SK-N-SH (cell line): Measurements from ENCODE around the gene SLC26A1. TPM values are rescaled to one million over a fixed set of nuclear protein-coding genes. Genes with fewer than 3 reads are reported as not detected.
A peak's percentile ranks its signal among the peaks of the same experiment; 100 is the strongest.

ENCODE experiments used
- CTCF ChIA-PET: fragments of 300-600, 350-600 bp; formaldehyde crosslinking; extraction: SDS; loops from one replicate; lab custom pipeline; 2021; lab: Yijun Ruan, JAX
- POLR2A ChIA-PET: fragments of 350-600 bp; sonication (Branson Sonifier 250); formaldehyde crosslinking; extraction: SDS; loops from one replicate; lab custom pipeline; 2020; ENCODE audit warnings: antibody characterized with exemption, inconsistent platforms; lab: Yijun Ruan, JAX
- DNase-seq: peaks from one replicate; pipeline ENCODE4 v3.0.0; 2012
- H2AFZ ChIP-seq: fragments of 200-600 bp; sonication (generic); 2 replicates; pipeline ENCODE4 v1.8.1; 2016; ENCODE audit warnings: antibody characterized with exemption, mild to moderate bottlenecking, low read depth
- H3F3A ChIP-seq: fragments of 200-600 bp; sonication (generic); replicated peaks from 2 replicates; pipeline ENCODE3; 2016; ENCODE audit warnings: antibody characterized with exemption, mild to moderate bottlenecking; ENCODE audit not compliant: insufficient read depth
- H3K27ac ChIP-seq, 2 experiments: fragments of 200-500 bp in 1 of 2; fragments of 200-600 bp in 1 of 2; sonication (Bioruptor generic) in 1 of 2; sonication (generic), shearing (Covaris generic) in 1 of 2; 2 replicates each; pipeline versions ENCODE4 v1.5.1 to v1.6.1; 2014 to 2016; ENCODE audit warnings: low read depth in 2 of 2, inconsistent platforms in 1 of 2, low read length in 1 of 2, mild to moderate bottlenecking in 1 of 2, mixed read lengths in 1 of 2
- H3K27me3 ChIP-seq: fragments of 200-600 bp; sonication (generic), shearing (Covaris generic); 2 replicates; pipeline ENCODE4 v1.6.1; 2016; ENCODE audit warnings: mixed run types; ENCODE audit not compliant: insufficient read depth
- H3K36me3 ChIP-seq, 2 experiments: fragments of 200-500 bp in 1 of 2; fragments of 200-600 bp in 1 of 2; sonication (Bioruptor generic) in 1 of 2; sonication (generic) in 1 of 2; replicated peaks in 1 of 2; 2 replicates each; pipeline versions ENCODE3 to v1.5.1; 2014 to 2016; ENCODE audit warnings: low read length in 1 of 2, mild to moderate bottlenecking in 1 of 2; ENCODE audit not compliant: insufficient read depth in 2 of 2, control insufficient read depth in 1 of 2
- H3K4me1 ChIP-seq, 2 experiments: fragments of 200-500 bp in 1 of 2; fragments of 200-600 bp in 1 of 2; sonication (Bioruptor generic) in 1 of 2; sonication (generic), shearing (Covaris generic) in 1 of 2; 2 replicates each; pipeline versions ENCODE4 v1.5.1 to v1.6.1; 2014 to 2016; ENCODE audit warnings: low read depth in 1 of 2, low read length in 1 of 2, mixed run types in 1 of 2; ENCODE audit not compliant: insufficient read depth in 2 of 2, control insufficient read depth in 1 of 2
- H3K4me2 ChIP-seq: fragments of 200-600 bp; sonication (generic), shearing (Covaris generic); 2 replicates; pipeline ENCODE4 v1.6.1; 2017; ENCODE audit warnings: mixed run types
- H3K4me3 ChIP-seq, 2 experiments: fragments of 200-500 bp in 1 of 2; fragments of 200-600 bp in 1 of 2; sonication (Bioruptor generic) in 1 of 2; sonication (generic), shearing (Covaris generic) in 1 of 2; 2 replicates each; pipeline versions ENCODE4 v1.5.1 to v1.8.1; 2014 to 2016; ENCODE audit warnings: low read depth in 2 of 2, inconsistent platforms in 1 of 2, low read length in 1 of 2, mild to moderate bottlenecking in 1 of 2, mixed read lengths in 1 of 2, moderate library complexity in 1 of 2
- H3K79me2 ChIP-seq: fragments of 200-600 bp; sonication (generic); 2 replicates; pipeline ENCODE4 v1.8.1; 2017; ENCODE audit warnings: mild to moderate bottlenecking; ENCODE audit not compliant: insufficient read depth
- H3K9ac ChIP-seq: fragments of 200-600 bp; sonication (generic); 2 replicates; pipeline ENCODE4 v1.6.1; 2017; ENCODE audit warnings: mixed run types
- H3K9me2 ChIP-seq: fragments of 200-600 bp; sonication (generic); 2 replicates; pipeline ENCODE4 v1.6.1; 2017; ENCODE audit warnings: mixed run types
- H3K9me3 ChIP-seq: fragments of 200-600 bp; sonication (generic); 2 replicates; pipeline ENCODE4 v1.6.1; 2017; ENCODE audit warnings: mixed run types, mild to moderate bottlenecking, moderate library complexity
- H4K20me1 ChIP-seq: fragments of 200-600 bp; sonication (generic); 2 replicates; pipeline ENCODE4 v1.6.1; 2017; ENCODE audit warnings: mild to moderate bottlenecking, mixed run types; ENCODE audit not compliant: insufficient read depth
- MEF2A ChIP-seq: IDR thresholded peaks from 2 replicates; pipeline ENCODE4 v1.4.0; 2012; ENCODE audit warnings: low read depth, borderline replicate concordance
- NRF1 ChIP-seq: IDR thresholded peaks from 2 replicates; pipeline ENCODE4 v1.6.1; 2012; ENCODE audit warnings: low read depth, mild to moderate bottlenecking, low read length
- REST ChIP-seq: IDR thresholded peaks from 2 replicates; pipeline ENCODE4 v1.6.1; 2012; ENCODE audit warnings: mild to moderate bottlenecking, low read depth, low read length, moderate library complexity
- SIN3A ChIP-seq: IDR thresholded peaks from 2 replicates; pipeline ENCODE4 v1.6.1; 2012; ENCODE audit warnings: low read depth, mild to moderate bottlenecking, low read length, moderate library complexity, borderline replicate concordance
- TAF1 ChIP-seq: IDR thresholded peaks from 2 replicates; pipeline ENCODE4 v1.6.1; 2012; ENCODE audit warnings: low read depth, mild to moderate bottlenecking, low read length, moderate library complexity, borderline replicate concordance
- WGBS: methylation state at CpG from one replicate; pipeline ENCODE4 v1.1.6; 2017; ENCODE audit warnings: low lambda C conversion rate; 5-methylcytosine and 5-hydroxymethylcytosine counted together
- polyA plus RNA-seq, 3 experiments: library from polyadenylated mRNA; depleted of rRNA; stranded (reverse); fragments of >200 nt; gene quantifications; 2 replicates each; pipeline ENCODE4 v1.2.3, GENCODE V29; 2012

Gene SLC26A1
- polyA plus RNA-seq, 1 of the 3 experiments (the other 2 are of a cell fraction), result 0.05 TPM

GRCh38 chr4:1011666-1012033, 18.4 kb upstream of the SLC26A1 start:
- WGBS, result 0% methylated on average over 5 of the region's 69 CpGs
- no peaks in the 10 kb centered on the region for H3K36me3 ChIP-seq
- H3K4me2 ChIP-seq, result no peak overlapping the region
- H3K4me3 ChIP-seq, result no peak overlapping the region
- H2AFZ ChIP-seq, result no peak overlapping the region
- no peak overlapping the region for H3K27ac ChIP-seq
- TF ChIP-seq REST, result no peak
- TF ChIP-seq, all 33 proteins: peak for 0
- no peaks in the 10 kb centered on the region for H3K9me3 ChIP-seq
- H3F3A ChIP-seq, result peaks cover 11% of the 10 kb centered on the region
- peaks cover 0 to 15% of the 10 kb centered on the region in 2 experiments; a peak in 1 of 4 replicates for H3K4me1 ChIP-seq
- H3K9ac ChIP-seq, result no peak overlapping the region
- ChIA-PET POLR2A (no interaction called here), CTCF (no interaction called here)
- DNase-seq, result no peak
- H4K20me1 ChIP-seq, result 0 out of 2 replicates have a peak, but pooled peaks cover 12% of the 10 kb centered on the region
- H3K9me2 ChIP-seq, result no peaks in the 10 kb centered on the region
- H3K79me2 ChIP-seq, result no peaks in the 10 kb centered on the region
- H3K27me3 ChIP-seq, result peaks cover 33% of the 10 kb centered on the region

GRCh38 chr4:1011022-1011665, 17.9 kb upstream of the SLC26A1 start, which contains the start of gene FGFRL1:
Gene FGFRL1, plus strand, starts transcription at chr4:1011626. Its CDS starts 860 bp downstream, at chr4:1012486.
- Histone ChIP-seq H3K9me3 (no peaks in the 10 kb centered on the region), H3K27me3 (peaks cover 38% of the 10 kb centered on the region), H3K36me3 (no peaks in the 10 kb centered on the region), H3K9me2 (no peaks in the 10 kb centered on the region), H4K20me1 (0 out of 2 replicates have a peak, but pooled peaks cover 7% of the 10 kb centered on the region), H3K4me3 (peak within 1 kb of the TSS; percentile 46 to 61), H3K4me2 (peak within 1 kb of the TSS; percentile 93), H3K4me1 (peaks cover 0 to 15% of the 10 kb centered on the region in 2 experiments; a peak in 1 of 4 replicates), H3K27ac (no peak within 1 kb of the TSS), H2AFZ (peak within 1 kb of the TSS; percentile 35; the same call in 1 of the 2 replicates), H3K79me2 (no peaks in the 10 kb centered on the region), H3F3A (peaks cover 11% of the 10 kb centered on the region), H3K9ac (no peak within 1 kb of the TSS; the same call in 1 of the 2 replicates)
- TF ChIP-seq TAF1 (0 out of 2 replicates have a peak, but pooled peaks have one; percentile 19), NRF1 (no peak), MEF2A (no peak), SIN3A (no peak)
- DNase-seq, result peak; percentile 79
- POLR2A ChIA-PET, result no interaction called here
- 4% methylated on average over 5 of the region's 89 CpGs for WGBS
- CTCF ChIA-PET, result interaction anchor here (1.2 to 1.3 kb wide), 2 partner anchors 8 to 120 kb away, joined by 3 to 4 read pairs; no protein-coding TSS in a partner anchor
